OCI-LY1 (cell line): ENCODE measurements around the gene TICRR.

Source experiments
- H2AFZ ChIP-seq: fragments of 200-600 bp; sonication (generic), shearing (Covaris generic); 2 replicates; pipeline ENCODE4 v1.6.0; 2014; ENCODE audit warnings: antibody characterized with exemption, mild to moderate bottlenecking, low read length
- H3F3A ChIP-seq: fragments of 200-600 bp; sonication (generic), shearing (Covaris generic); 2 replicates; pipeline ENCODE4 v1.6.0; 2014; ENCODE audit warnings: mild to moderate bottlenecking, antibody characterized with exemption, low read length, moderate library complexity; ENCODE audit not compliant: insufficient read depth
- H3K27ac ChIP-seq: fragments of 200-600 bp; sonication (generic); 2 replicates; pipeline ENCODE4 v1.5.1; 2014; ENCODE audit warnings: low read length, mixed run types, mild to moderate bottlenecking, low read depth; ENCODE audit not compliant: poor library complexity, severe bottlenecking
- H3K27me3 ChIP-seq: fragments of 200-600 bp; sonication (generic); 2 replicates; pipeline ENCODE4 v1.6.0; 2014; ENCODE audit warnings: antibody characterized with exemption, mild to moderate bottlenecking, low read length, moderate library complexity; ENCODE audit not compliant: insufficient read depth
- H3K36me3 ChIP-seq: fragments of 200-600 bp; sonication (generic); 2 replicates; pipeline ENCODE4 v1.6.1; 2014; ENCODE audit warnings: mild to moderate bottlenecking, antibody characterized with exemption, low read length, moderate library complexity, mixed read lengths; ENCODE audit not compliant: insufficient read depth
- H3K4me1 ChIP-seq: fragments of 200-600 bp; sonication (generic); 2 replicates; pipeline ENCODE4 v1.5.1; 2014; ENCODE audit warnings: mild to moderate bottlenecking, low read length, moderate library complexity; ENCODE audit not compliant: insufficient read depth, severe bottlenecking
- H3K4me2 ChIP-seq: fragments of 200-600 bp; sonication (generic), shearing (Covaris generic); 2 replicates; pipeline ENCODE4 v1.6.1; 2014; ENCODE audit warnings: low read length
- H3K4me3 ChIP-seq: fragments of 200-600 bp; sonication (generic); 2 replicates; pipeline ENCODE4 v1.5.1; 2014; ENCODE audit warnings: low read length, low read depth, mild to moderate bottlenecking, mixed read lengths; ENCODE audit not compliant: poor library complexity, severe bottlenecking
- H3K79me2 ChIP-seq: fragments of 200-600 bp; shearing (Covaris generic); 2 replicates; pipeline ENCODE4 v1.6.1; 2016; ENCODE audit warnings: mixed run types, low read length, mixed read lengths; ENCODE audit not compliant: insufficient read depth
- H3K9ac ChIP-seq: fragments of 200-600 bp; sonication (generic), shearing (Covaris generic); 2 replicates; pipeline ENCODE4 v1.6.1; 2014; ENCODE audit warnings: mild to moderate bottlenecking, low read length, mixed read lengths
- H3K9me2 ChIP-seq: fragments of 200-600 bp; sonication (generic), shearing (Covaris generic); 2 replicates; pipeline ENCODE4 v1.6.1; 2014; ENCODE audit warnings: low read depth, mild to moderate bottlenecking, low read length, mixed read lengths
- H3K9me3 ChIP-seq: fragments of 200-600 bp; shearing (Covaris generic); 2 replicates; pipeline ENCODE4 v1.6.1; 2014; ENCODE audit warnings: low read length, mixed read lengths
- H4K20me1 ChIP-seq: fragments of 200-600 bp; sonication (generic), shearing (Covaris generic); 2 replicates; pipeline ENCODE4 v1.6.0; 2016; ENCODE audit warnings: mild to moderate bottlenecking, low read length; ENCODE audit not compliant: insufficient read depth
- EZH2 ChIP-seq: fragments of 200-600 bp; sonication (generic), shearing (Covaris generic); IDR thresholded peaks from 2 replicates; pipeline ENCODE4 v1.8.0; 2017; ENCODE audit warnings: borderline replicate concordance, mixed run types, mild to moderate bottlenecking, antibody characterized with exemption, low read length, moderate library complexity, mixed read lengths
- TF ChIP-seq, protein P1 (sequence below): fragments of 200-600 bp; sonication (generic), shearing (Covaris generic); IDR thresholded peaks from 2 replicates; pipeline ENCODE4 v1.5.1; 2017; ENCODE audit warnings: mild to moderate bottlenecking, antibody characterized with exemption, low read length, moderate library complexity, mixed read lengths

Gene TICRR

DNA sequence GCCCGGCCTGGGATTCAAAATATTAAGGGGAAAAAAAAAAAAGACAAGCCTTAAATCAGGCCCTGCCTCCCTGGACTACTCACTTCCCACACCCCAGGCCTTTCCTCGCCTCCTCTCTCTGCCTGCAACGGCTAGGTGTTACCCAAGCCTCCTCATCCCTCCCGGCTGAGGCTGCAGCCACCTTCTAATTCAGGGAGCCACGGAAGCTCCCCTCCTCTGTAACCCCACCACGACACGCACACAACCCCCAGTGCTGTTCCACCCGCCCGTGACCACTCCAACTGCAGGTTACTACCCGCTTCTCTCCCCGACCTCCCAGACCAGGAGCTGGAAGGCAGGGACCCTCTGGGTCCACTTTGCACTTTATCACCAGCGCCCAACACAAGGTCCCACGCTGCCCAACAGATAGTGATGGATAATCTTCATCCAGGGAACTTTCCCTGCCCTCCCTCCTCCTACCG lies 79.1 kb downstream of the TICRR start:
- TF ChIP-seq, protein P1, sequence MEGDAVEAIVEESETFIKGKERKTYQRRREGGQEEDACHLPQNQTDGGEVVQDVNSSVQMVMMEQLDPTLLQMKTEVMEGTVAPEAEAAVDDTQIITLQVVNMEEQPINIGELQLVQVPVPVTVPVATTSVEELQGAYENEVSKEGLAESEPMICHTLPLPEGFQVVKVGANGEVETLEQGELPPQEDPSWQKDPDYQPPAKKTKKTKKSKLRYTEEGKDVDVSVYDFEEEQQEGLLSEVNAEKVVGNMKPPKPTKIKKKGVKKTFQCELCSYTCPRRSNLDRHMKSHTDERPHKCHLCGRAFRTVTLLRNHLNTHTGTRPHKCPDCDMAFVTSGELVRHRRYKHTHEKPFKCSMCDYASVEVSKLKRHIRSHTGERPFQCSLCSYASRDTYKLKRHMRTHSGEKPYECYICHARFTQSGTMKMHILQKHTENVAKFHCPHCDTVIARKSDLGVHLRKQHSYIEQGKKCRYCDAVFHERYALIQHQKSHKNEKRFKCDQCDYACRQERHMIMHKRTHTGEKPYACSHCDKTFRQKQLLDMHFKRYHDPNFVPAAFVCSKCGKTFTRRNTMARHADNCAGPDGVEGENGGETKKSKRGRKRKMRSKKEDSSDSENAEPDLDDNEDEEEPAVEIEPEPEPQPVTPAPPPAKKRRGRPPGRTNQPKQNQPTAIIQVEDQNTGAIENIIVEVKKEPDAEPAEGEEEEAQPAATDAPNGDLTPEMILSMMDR: no peak
- TF ChIP-seq EZH2: no peak
- H3K9me3 ChIP-seq: no peaks in the 10 kb centered on the region
- no peaks in the 10 kb centered on the region for H3K4me1 ChIP-seq
- H3K9ac ChIP-seq: no peak overlapping the region
- H4K20me1 ChIP-seq: no peaks in the 10 kb centered on the region
- no peaks in the 10 kb centered on the region for H3K27me3 ChIP-seq
- H3K4me3 ChIP-seq: no peak overlapping the region
- H3K9me2 ChIP-seq: no peaks in the 10 kb centered on the region
- no peak overlapping the region for H2AFZ ChIP-seq
- H3K36me3 ChIP-seq: no peaks in the 10 kb centered on the region
- no peaks in the 10 kb centered on the region for H3K79me2 ChIP-seq
- H3F3A ChIP-seq: no peaks in the 10 kb centered on the region
- no peak overlapping the region; the same call in 1 of the 2 replicates for H3K4me2 ChIP-seq
- H3K27ac ChIP-seq: no peak overlapping the region

DNA sequence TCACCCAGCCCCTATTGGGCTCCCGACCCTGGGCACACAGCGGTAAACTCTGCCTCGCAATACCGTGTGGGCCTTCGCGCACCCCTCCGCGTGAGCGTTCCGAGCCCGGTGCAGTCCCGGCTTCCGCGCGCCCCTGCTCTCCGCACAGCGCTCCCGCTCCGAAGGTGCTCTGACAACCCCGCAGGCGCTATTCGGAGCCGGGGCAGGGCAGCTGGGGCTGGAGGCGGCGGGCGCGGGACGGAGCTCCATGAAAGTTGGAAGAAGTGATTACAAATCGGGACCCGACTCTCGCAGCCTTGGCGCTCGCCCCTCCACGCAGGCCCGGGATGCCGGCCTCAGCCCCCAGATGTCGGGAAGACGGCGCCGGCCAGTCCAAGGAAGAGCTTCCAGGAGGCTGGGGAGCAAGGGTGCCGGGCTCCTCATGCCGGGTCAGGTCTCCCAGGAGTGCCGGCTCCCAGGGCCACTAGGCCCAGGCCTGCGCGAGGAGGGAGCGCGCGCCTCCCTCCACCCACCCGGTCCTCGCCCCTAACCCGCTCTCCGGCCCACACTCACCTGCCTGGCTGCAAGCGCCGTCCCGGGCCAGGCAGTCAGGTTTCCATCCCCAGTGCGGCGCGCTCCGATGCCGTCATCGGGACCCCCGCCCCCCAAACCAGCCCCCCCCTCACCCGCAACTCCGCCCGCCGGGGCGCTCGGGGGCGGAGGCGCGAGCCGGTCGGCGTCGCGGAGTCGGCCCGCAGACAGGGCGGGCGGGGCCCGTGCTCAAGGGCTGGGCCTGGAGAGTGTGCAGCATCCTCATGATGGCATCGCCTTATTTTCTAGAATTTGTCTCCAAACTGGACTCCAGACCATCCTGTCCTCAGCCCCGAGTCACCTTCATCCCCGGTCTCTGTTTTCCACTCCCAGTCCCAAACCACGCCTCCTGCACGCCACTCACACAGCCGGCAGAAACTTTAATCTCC lies 79.9 kb downstream of the TICRR start, which contains the start of gene KIF7:
Gene KIF7 (minus strand): TSS at position 621 of the 959 bp plus-strand sequence. CDS start 2,537 bp downstream, outside the sequence.
- no peak within 1 kb of the TSS; the same call in 1 of the 2 replicates for H3K4me2 ChIP-seq
- H3K4me3 ChIP-seq: no peak within 1 kb of the TSS
- no peaks in the 10 kb centered on the region for H3K27me3 ChIP-seq
- H3K4me1 ChIP-seq: no peaks in the 10 kb centered on the region
- TF ChIP-seq, protein P1: no peak
- TF ChIP-seq EZH2: no peak
- H3K36me3 ChIP-seq: no peaks in the 10 kb centered on the region
- H3K79me2 ChIP-seq: no peaks in the 10 kb centered on the region
- H3K27ac ChIP-seq: no peak within 1 kb of the TSS
- no peaks in the 10 kb centered on the region for H3F3A ChIP-seq
- no peaks in the 10 kb centered on the region for H3K9me2 ChIP-seq
- no peak within 1 kb of the TSS for H3K9ac ChIP-seq
- H2AFZ ChIP-seq: no peak within 1 kb of the TSS
- no peaks in the 10 kb centered on the region for H3K9me3 ChIP-seq
- no peaks in the 10 kb centered on the region for H4K20me1 ChIP-seq

DNA sequence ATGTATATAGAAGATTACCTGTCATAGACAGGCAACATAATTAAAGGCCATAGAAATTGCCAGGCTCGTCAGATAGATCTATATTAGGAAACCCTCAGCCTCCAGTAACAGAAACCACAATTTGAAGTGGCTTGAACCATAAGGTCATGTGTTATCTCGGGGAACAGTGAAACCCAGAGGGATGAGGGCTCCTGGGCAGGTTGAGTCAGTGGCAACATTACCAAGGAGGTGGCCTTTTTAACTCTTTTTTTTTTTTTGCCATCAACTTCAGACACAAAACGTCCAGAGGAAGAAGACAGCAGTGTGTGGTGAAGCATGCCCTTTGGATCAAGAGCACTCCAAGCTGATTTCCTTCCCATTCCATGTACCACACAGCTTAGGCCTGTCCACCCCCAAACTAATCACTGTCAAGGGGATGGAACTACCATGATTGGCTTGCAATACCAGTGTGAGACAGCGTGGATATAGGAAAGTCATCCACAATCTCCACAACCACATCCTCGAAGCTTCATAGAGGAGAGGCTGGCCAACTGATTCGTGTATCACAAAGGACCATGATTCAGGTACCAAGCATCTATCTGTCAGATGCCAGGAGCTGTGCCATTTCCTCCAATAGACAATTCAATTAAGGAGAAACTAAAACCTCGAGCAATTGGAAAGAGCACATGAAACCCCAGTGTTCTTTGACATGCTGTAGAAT lies 81.0 kb downstream of the TICRR start:
- H3K27me3 ChIP-seq: no peaks in the 10 kb centered on the region
- no peaks in the 10 kb centered on the region for H3K4me1 ChIP-seq
- H4K20me1 ChIP-seq: no peaks in the 10 kb centered on the region
- H3K9ac ChIP-seq: no peak overlapping the region
- H3K9me3 ChIP-seq: no peaks in the 10 kb centered on the region
- no peak overlapping the region for H3K4me2 ChIP-seq
- H2AFZ ChIP-seq: no peak overlapping the region
- no peaks in the 10 kb centered on the region for H3F3A ChIP-seq
- H3K79me2 ChIP-seq: no peaks in the 10 kb centered on the region
- TF ChIP-seq EZH2: no peak
- TF ChIP-seq, protein P1: no peak
- H3K27ac ChIP-seq: no peak overlapping the region
- no peaks in the 10 kb centered on the region for H3K36me3 ChIP-seq
- H3K9me2 ChIP-seq: no peaks in the 10 kb centered on the region
- H3K4me3 ChIP-seq: no peak overlapping the region
